Medulla oblongata (tissue), 1 donor: ENCODE measurements around the gene MTA3.
"Not testable (repeated sequence)": the region's sequence is repeated elsewhere in the genome, so short reads cannot be mapped to it uniquely, and the experiment has no call there.

Experiments
- DNase-seq: peaks from one replicate; pipeline ENCODE4 v3.0.0-alpha.2; 2015; ENCODE audit errors: extremely low spot score

MTA3 gene

GRCh38 chr2:42607101-42607637, 38.7 kb downstream of the MTA3 start:
- no peak for DNase-seq

- no peak for DNase-seq
Observed at GRCh38 chr2:42613281-42614064, 45.0 kb downstream of the MTA3 start.

DNA sequence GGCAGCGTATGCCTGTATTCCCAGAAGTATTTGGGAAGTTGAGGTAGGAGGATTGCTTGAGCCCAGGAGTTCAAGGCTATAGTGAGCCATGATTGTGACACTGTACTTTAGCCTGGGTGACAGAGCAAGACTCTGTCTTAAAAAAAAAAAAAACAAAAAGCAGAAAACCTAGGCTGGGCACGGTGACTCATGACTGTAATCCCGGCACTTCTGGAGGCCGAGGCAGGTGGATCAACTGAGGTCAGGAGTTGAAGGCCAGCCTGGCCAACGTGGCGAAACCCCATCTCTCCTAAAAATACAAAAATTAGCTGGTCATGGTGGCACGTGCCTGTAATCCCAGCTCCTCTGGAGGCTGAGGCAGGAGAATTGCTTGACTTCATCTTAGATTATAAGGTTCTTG, 46.4 kb downstream of the MTA3 start:
- no peak for DNase-seq

- DNase-seq: no peak
Observed at GRCh38 chr2:42618116-42618515, 49.7 kb downstream of the MTA3 start.

DNA sequence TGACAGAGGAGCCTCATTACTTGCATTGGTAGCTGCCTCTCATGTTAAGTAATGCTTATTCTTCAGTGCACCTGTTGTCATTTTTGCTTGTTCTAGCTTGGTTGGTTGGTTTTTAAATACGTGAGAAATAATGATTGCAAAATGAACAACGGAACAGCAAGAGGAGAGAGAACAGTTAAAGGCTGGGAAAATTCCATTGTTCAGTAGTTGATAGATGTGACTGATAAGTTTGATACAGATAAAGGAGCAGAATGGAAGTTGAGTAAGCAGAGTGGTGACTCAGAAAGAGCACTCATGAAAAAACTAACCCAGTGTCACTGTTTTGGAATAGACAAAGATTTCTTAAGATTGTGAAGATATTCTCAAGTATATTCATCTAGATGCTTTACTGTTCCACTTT, 50.5 kb downstream of the MTA3 start:
- DNase-seq: no peak

DNA sequence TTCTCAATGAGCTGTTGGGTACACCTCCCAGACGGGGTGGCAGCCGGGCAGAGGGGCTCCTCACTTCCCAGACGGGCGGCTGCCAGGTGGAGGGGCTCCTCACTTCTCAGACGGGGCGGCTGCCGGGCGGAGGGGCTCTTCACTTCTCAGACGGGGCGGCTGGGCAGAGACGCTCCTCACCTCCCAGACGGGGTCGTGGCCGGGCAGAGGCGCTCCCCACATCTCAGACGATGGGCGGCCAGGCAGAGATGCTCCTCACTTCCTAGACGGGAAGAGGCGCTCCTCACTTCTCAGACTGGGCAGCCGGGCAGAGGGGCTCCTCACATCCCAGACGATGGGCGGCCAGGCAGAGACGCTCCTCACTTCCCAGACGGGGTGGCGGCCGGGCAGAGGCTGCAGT, 53.2 kb downstream of the MTA3 start:
- not testable (repeated sequence) for DNase-seq

DNA sequence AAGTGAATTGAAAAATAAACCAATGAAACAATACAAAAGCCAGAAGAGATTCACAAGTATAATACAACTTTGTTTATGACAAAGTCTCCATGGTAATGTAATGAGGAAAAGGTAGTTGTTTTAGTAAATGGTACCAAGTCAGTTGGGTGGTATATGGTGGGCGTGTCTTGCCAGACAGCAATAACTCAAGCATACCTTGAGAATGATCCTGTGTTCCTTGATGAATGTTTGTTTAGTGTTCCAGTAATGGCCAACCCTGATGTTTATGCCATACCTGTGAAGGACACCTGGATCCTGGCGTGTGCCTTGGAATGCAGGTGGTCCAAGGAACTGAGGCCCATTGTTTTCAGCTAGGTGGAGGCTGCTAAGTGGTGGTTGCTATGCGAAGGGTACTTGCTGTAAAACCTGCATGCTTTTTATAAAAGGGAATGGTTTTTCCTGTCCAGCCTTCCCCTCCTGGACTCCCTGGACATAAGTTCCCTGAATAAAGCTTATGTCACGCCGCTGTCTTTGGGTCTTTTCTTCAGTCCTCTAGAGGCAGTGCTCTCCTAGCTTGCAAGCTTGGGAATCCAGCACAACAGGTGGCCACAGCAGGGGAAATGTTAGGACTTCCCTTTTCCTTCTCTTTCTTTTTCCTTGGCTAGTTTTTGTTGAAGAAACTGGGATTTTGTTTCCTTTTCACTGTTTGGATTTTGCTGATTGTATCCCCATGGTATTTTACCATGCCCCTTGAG, 54.7 kb downstream of the MTA3 start:
- DNase-seq: no peak

DNA sequence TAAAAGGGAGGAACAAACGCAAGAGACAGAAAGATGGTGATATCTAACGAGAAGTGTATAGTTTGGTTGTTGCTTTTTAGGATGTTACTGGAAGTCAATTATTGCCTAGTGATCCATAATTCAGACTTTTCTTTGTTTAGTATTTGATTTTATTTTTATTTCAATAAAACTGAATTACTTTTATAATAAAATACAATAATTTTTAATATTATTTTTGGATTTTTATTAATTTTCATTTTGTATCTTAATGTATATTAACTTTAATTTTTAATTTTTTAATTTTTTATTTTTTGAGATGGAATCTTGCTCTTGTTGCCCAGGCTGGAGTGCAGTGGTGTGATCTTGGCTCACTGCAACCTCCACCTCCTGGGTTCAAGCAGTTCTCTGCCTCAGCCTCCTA, 55.6 kb downstream of the MTA3 start:
- no peak for DNase-seq

- not testable (repeated sequence) for DNase-seq
Observed at GRCh38 chr2:42628024-42628423, 59.6 kb downstream of the MTA3 start.

- no peak for DNase-seq
Observed at GRCh38 chr2:42636934-42637333, 68.5 kb downstream of the MTA3 start.

- no peak for DNase-seq
Observed at GRCh38 chr2:42638080-42638784, 69.8 kb downstream of the MTA3 start.

DNA sequence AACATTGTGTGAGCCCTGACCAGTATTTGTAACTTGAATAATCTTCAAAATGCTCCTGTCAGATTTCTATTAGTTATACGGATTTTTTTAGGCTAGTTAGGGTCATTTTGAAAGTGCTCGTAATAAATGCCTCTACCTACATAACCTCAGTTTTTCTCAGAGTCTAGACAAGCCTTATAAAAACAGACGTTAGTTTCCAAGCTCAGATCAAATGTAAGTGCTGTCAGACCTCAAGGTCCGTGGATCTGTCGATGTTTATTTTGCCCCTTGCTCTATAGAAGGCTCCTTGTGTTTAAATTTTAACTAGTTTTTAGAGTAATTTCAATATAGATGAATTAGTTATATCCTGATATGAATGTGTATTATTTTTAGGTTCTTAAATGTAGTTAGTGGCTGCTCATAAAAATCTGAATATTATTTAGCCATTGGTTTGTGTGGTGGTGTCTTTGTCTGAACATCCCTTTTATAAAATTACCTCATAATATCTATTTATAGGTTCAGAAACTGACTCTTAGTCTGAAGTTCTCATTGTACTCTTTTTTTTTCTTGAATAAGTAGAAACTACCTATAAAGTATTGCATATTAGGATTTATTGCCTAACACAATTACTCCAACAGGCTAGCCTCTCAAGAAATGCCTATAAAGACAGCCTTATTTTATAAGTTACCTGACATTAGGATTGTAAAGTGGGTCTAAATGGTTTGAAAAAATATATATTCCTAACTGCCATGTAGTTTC, 71.1 kb downstream of the MTA3 start:
- no peak for DNase-seq

DNA sequence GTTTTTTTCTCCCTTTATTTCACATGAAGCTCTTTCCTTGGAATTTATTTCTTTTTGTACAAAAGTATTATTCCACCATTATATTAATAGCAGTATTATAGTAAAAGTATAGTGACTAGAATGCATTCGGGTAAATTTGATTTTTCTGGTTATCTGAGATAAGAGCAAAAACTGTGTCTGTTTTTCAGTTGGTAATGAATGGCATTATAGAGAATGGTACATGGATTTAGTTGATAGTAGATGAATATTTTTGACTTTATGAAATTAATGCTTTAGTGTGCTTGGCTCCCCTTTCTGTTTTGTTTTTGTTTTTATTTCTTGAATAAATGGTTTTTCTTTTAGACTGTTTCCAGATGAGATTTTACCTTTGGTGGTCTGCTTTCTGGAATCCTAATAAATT, 71.8 kb downstream of the MTA3 start:
- DNase-seq: no peak

- not testable (repeated sequence) for DNase-seq
Observed at GRCh38 chr2:42642371-42642770, 73.9 kb downstream of the MTA3 start.

GRCh38 chr2:42645551-42645950, 77.1 kb downstream of the MTA3 start:
- no peak for DNase-seq

- no peak for DNase-seq
Observed at GRCh38 chr2:42648796-42649195, 80.4 kb downstream of the MTA3 start.

GRCh38 chr2:42651057-42651456, 82.6 kb downstream of the MTA3 start:
- DNase-seq: no peak

GRCh38 chr2:42652086-42652485, 83.7 kb downstream of the MTA3 start:
- no peak for DNase-seq

DNA sequence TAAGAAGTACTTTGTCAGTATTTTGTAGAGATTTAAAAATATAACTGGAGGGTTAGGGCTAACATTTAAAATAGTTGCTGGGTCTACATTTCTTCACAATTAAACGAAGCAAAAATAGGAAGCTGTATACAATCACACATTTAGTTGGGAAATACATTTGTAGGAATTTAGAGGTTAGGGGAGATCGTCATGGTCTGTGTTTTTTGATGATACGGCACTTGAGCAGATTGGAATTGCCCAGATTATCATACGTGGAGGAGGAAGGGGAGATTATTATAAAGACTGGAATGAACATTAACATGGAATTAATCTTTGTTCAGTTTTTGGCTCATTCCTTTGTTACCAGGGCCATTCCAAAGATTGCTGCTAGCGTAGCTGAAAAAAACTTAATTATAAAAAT, 84.6 kb downstream of the MTA3 start:
- no peak for DNase-seq

DNA sequence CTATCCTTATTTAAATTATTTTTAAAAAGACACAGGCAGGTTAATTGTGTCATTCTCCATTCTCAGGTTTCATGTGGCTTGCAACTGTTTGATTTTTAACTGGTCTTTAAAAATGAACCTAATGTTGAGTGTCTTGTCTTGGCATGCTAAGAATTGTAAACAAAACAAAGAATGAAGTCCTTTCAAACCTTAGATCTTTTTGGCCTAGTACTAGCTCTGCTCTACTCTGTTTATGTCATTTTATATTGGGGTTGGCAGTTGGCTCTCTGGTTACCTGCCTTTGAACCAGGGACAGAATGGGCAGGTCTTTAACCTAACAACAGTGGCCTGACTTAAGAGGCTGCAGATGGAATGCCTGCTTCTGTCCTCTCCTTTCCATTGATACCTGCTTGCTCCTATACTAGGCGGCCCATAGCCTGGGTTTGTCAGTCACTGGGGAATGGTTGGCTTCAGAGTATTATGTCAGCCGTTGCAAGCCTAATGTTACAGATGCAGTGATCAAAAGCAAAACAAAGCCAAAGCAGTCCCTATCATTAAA, 85.5 kb downstream of the MTA3 start:
- no peak for DNase-seq

DNA sequence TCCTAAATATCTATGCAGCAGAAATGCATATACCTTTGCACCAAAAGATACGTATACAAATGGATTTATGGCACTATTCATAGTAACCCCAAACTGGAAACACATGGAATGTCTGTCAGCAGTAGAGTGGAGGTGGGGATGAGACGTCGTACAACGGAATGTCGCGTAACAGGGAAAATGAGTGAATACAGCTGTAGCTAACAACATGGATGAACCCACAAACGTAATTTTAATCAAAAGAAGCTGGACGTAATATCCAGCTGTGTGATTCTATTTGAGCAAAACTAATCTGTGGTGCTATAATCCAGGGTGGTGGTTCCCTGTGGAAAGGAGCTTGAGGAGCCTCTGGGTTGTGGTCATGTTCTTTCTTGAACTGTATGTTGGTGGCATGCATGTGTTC, 89.9 kb downstream of the MTA3 start:
- DNase-seq: no peak
